8988T (cell line): ENCODE measurements around the gene ZBED3.
A peak's percentile ranks its signal among the peaks of the same experiment; 100 is the strongest.

Source experiments
- DNase-seq: peaks from one replicate; pipeline ENCODE4 v3.0.0; 2011

Gene ZBED3

GRCh38 chr5:77076961-77077828 lies 9.9 kb downstream of the ZBED3 start:
- no peak for DNase-seq

DNA sequence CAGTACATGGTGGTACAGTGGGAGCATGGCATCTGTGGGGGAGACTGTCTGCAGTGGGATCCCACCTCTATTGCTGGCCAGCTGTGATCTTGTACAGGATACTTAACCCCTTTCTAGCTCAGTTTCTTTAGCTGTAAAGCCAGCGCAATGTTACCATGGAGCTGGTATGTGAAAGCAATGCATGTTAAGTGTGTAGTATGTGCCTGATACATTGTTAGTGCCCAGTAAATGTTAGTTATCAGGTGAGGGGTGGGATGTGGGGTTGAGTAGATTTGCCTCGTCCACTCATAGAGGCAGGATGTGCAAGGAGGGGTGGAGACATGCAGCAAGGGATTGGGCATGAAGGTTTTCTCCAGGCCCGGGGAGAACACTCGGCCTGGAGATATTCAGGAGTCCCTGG lies 12.3 kb downstream of the ZBED3 start:
- no peak for DNase-seq

DNA sequence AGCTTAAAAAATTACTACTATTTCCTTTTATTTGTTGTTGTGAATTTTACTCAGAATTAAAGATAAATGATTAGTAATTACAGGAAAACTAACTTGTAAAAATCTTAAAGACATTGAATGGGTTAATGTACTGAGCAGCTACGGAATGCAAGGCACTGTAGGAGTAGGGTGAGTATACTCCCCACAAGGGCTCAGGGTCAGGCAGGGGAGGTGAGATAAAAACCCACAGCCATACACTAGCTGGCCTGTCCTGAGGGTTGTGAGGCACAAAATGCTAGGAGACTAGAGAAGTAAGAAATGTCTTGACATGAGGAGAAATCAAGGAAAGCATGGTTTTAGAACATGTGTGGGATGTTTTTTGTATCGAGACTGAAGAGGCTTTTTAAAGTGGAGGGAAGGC lies 13.4 kb downstream of the ZBED3 start:
- no peak for DNase-seq

DNA sequence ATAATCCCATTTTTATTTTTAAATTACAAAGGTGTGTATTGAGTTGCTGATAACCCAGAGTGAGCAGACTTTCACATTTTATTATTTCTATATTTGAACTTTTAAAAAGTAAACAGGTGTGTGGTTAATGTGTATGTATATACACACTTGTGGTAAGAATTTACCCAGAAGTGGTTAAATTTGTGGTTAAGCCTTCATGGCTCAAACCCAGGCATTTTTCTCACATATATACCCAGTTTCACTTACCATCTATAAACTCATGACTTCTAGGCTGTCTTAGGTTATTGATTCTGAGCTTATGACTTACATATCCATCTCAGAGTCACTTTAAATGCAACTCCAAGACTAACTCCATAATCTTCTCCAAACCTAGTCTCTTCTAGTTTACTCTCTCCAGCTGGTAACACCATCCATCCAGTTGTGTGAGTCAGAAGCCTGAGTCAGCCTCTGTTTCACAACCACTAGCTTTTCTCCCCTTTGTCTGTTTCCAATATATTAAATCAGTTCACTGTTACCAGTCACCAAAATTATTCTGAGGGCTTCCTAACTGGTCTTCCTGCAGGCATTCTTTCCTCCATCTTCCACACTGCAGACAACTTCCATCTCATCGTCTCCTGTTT lies 20.2 kb downstream of the ZBED3 start:
- DNase-seq: no peak

DNA sequence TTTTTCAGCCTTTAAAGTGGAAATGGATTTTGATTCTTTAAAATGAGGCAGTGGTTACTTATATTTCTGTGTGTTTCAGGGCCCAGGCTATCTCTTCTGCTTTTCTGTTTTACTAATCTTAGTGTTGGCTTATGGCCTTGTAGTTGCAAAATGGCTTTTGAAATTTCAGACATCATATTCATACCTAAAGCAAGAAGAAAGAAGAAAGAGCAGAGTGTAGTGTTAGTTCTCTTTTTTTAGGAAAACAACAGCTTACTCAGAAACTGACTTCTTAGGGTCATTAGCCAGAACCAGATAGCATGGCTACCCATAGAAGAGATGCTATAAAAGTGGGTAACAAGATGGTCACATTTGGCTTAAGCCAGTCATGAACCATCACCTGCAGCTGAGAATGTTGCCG lies 20.9 kb downstream of the ZBED3 start:
- no peak for DNase-seq

DNA sequence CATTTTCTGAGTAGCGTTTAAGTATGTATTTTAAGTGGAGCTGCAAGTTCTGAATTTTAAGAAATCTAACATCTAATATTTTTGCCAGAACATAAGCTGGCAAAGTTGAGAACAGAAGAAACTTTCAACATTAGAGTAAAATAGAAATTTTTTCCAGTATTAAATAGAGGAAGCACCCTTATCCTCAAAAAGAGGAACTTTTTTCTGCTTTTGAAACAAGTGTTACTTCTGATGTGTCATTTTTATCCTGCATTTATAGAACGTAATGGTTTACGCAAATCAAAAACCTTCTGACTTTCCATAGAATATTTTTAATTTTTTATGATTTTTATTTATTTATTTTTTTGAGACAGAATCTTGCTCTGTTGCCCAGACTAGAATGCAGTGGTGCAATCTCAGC lies 21.8 kb downstream of the ZBED3 start:
- no peak for DNase-seq

- no peak for DNase-seq
These were observed 23.0 kb downstream of the ZBED3 start for GRCh38 chr5:77064040-77064439.

- no peak for DNase-seq
These were observed 40.5 kb downstream of the ZBED3 start for GRCh38 chr5:77046416-77047073.

DNA sequence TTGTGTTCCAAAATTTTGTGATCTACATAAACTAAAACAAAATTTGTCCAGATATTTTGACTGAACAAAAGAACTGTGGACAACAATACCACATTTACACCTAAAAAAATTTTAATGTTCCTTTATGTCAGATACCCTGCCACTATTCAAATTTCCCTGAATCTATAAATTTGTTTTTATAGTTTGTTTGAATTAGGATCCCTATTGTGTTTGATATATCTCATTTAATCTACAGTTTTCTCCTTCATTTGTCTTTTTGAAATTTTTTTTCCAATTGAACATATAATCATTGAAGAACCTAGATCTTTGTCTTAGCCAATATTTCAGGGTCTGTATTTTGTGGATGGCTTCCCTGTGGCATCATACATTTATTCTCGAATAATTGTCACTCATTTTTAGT lies 51.1 kb downstream of the ZBED3 start:
- DNase-seq: no peak

DNA sequence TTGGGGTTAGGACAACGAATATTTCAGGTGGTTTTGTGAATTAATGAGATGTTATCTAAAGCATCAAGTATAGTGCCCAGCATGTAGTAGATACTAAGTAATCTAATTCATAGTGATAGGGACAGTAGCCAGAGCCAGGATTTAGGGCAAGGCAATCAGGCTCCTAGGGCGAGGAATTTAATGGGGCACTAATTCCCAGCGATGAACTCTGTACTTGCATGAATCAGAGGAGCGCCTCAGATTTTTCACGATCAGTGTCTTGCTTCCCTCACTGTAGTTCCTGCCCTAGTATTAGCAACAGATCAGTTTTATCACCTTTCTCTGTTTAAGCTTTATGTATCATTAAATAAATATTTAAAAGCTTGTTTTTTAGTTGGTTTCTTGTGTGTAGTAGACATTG lies 53.7 kb downstream of the ZBED3 start:
- DNase-seq: no peak

DNA sequence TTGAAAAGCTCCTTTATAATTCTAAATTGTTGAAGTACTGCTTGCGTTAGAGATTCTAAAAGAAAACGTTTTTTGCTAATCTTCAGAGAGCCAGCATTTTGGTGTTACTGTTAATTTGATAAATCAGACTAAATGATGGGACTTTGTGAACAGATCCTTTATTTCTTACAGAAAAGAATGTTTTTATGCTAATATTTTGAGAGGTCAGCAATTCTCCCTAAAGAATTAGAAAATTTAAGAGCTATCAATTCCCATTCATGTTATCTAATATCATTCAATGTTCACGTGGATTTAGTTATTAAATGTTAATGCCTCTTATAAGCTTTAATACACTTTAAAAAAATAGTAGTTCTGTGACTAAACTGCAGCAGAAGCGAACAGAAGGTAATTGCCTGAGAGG lies 54.5 kb downstream of the ZBED3 start:
- DNase-seq: no peak

GRCh38 chr5:77031891-77032290 lies 55.2 kb downstream of the ZBED3 start:
- DNase-seq: no peak

DNA sequence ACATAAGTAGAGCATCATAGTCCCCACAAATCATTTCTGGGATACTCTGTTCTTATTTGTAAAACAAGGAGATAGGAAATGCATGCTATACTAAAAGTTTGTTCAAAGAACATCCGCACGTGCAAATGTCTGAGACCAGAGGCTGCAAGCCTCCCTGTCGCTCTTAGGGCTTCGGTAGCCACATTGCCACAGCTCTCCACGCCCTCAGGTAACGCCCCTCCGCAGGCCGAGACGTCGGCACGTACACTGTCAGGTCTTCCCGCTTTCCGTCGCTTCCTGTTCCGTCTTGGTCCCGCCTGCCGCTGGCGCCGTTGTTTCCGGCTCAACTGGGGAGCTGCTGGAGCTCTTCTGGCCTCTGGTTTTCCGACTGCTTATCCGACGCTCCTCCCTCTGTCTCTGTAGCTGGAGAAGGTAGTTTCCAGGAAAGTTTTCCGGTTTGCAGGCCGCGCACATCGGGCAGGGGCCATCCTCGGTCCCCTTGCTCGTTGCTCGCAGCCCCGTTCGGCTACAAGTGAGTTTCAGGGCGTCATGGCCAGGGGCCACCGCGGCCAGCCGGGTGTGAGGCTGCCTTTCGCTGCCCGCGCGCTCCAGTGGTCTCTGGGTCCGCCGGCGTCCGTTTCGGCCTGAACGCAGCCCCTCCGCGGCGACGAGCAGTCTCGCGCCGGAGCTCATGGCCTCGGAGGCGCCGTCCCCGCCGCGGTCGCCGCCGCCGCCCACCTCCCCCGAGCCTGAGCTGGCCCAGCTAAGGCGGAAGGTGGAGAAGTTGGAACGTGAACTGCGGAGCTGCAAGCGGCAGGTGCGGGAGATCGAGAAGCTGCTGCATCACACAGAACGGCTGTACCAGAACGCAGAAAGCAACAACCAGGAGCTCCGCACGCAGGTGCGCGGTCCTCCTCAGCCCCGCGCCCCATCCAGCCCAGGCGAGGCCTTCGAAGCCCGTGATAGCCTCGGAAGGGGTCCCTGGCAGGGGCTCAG lies 56.7 kb downstream of the ZBED3 start, which contains the start of gene AGGF1:
AGGF1 (plus strand) TSS at position 308 of the 975 bp plus-strand sequence; CDS start at position 671, 363 bp downstream.
- peak; percentile 77 for DNase-seq

GRCh38 chr5:77029376-77029885 lies 57.7 kb downstream of the ZBED3 start:
- DNase-seq: no peak

DNA sequence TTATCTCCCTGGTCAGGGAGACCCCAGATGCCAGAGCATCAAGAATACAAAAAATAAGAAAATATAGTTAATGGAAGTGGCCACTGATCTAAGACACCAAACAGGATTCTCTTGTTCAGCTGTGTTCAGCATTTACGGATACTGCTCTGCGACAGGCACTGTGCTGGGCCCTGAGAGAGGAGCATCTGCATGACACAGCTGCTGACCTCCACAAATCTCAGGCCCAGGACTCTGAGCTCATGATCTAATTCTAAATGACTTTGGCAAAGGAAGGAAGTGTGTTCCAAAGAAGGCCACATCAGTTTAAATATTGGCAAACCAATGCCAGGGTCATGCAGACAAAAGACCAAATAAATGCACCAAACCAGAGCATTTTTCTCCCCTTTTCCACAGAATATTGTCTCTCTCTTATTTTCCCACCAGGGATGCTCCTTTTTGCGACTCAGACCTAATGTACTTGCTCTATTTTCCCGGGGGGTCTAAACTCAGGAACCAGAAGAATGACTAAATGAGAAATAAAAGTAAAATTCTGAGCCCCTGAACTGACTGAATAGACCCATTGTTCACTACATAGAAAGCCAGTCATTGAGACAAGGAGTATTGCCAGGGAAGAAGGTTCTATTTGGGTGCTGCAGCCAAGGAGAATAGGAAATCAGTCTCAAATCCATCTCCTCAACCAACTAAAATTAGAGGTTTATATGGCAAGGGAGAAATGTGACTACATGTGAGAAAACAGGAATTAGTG lies 58.3 kb downstream of the ZBED3 start:
- DNase-seq: no peak

DNA sequence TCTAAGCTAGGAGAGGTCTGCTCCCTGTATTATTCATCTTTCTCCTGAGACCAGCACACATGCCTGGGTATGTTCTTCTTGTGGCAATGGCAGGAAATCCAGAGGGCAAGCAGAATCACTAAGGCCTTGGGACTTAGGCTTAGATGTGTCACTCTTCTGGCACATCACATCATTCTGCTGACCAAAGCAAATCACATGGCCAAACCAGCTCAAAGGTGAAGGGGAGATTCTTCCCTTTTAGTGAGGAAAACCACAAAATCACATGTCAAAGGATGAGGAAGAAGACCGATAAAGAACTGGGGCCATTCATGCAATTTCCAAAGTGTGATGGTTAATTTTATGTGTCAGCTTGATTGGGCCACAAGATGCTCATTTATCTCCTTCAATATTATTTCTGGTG lies 62.6 kb downstream of the ZBED3 start:
- no peak for DNase-seq

DNA sequence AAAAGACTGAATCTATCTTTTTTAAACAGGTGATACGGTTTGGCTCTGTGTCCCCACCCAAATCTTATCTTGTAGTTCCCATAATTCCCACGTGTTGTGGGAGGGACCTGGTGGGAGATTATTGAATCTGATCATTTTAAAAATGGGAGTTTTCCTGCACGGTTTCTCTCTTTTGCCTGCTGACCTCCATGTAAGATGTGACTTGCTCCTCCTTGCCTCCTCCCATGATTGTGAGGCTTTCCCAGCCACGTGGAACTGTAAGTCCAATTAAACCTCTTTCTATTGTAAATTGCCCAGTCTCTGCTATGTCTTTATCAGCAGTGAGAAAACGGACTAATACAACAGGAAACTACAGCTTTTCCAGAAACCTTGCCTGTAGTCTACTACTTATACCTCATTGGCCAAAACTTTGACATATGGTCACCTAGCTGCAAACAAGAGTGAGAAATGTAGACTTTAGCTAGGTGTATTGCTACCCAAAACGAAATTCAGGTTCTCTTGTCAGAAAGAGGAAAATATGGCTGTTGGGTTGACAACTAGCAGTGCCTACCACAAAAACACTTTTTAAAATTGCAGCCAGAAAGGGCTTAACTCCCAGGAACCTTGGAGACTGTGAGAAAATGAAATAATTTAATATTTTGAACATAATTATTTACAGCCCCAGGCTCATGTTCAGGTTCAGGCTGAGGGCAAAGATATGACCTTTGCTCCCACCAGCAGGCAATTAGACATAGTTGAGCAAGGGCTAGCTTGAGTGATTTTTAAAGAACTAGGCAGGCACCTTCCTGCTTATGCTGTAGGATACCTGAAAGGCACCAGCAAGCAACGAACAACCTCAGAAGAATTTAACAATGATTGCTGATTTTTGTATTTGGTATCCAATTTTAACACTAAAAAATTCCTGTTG lies 64.3 kb downstream of the ZBED3 start:
- no peak for DNase-seq
